Neural progenitor cell (in vitro differentiated cells): ENCODE measurements around the gene RPS24. TPM values are rescaled to one million over a fixed set of nuclear protein-coding genes. Genes with fewer than 3 reads are reported as not detected.
"Not testable (repeated sequence)": the region's sequence is repeated elsewhere in the genome, so short reads cannot be mapped to it uniquely, and the experiment has no call there.

Source experiments
- DNase-seq: peaks from one replicate; pipeline ENCODE4 v3.0.0-alpha.2; 2016; ENCODE audit warnings: low spot score
- H2AFZ ChIP-seq: fragments of 200-600 bp; sonication (generic); replicated peaks from 2 replicates; pipeline ENCODE4 v1.6.1; 2016; ENCODE audit warnings: antibody characterized with exemption
- H3F3A ChIP-seq: fragments of 200-600 bp; sonication (generic); 2 replicates; pipeline ENCODE4 v1.6.1; 2016; ENCODE audit warnings: antibody characterized with exemption, low read depth
- H3K27ac ChIP-seq: fragments of 200-600 bp; sonication (generic); 2 replicates; pipeline ENCODE4 v1.5.1; 2016; ENCODE audit warnings: mild to moderate bottlenecking
- H3K27me3 ChIP-seq: fragments of 200-600 bp; sonication (generic); 2 replicates; pipeline ENCODE4 v1.6.1; 2016; ENCODE audit warnings: mild to moderate bottlenecking, moderate library complexity
- H3K36me3 ChIP-seq: fragments of 200-600 bp; sonication (generic); 2 replicates; pipeline ENCODE4 v1.5.1; 2016
- H3K4me1 ChIP-seq: fragments of 200-600 bp; sonication (generic); 2 replicates; pipeline ENCODE4 v1.6.1; 2016; ENCODE audit warnings: mixed run types
- H3K4me2 ChIP-seq: fragments of 200-600 bp; sonication (generic); 2 replicates; pipeline ENCODE4 v1.6.1; 2016
- H3K4me3 ChIP-seq: fragments of 200-600 bp; sonication (generic); 2 replicates; pipeline ENCODE4 v1.5.1; 2016
- H3K79me2 ChIP-seq: fragments of 200-600 bp; sonication (generic); 2 replicates; pipeline ENCODE4 v1.6.1; 2016; ENCODE audit warnings: low read depth
- H3K9ac ChIP-seq: fragments of 200-600 bp; sonication (generic); 2 replicates; pipeline ENCODE4 v1.6.1; 2016
- H3K9me3 ChIP-seq: fragments of 200-600 bp; sonication (generic); 2 replicates; pipeline ENCODE4 v1.5.1; 2016; ENCODE audit warnings: low read depth
- H4K20me1 ChIP-seq: fragments of 200-600 bp; sonication (generic); 2 replicates; pipeline ENCODE4 v1.6.1; 2016; ENCODE audit warnings: low read depth
- H3K27ac Mint-ChIP-seq: 3 replicates; pipeline ENCODE4 v1.8.0; 2021; ENCODE audit warnings: mixed read lengths
- H3K27me3 Mint-ChIP-seq: 2 replicates; pipeline ENCODE4 v1.8.0; 2022; ENCODE audit warnings: low read depth, mild to moderate bottlenecking, inconsistent platforms, moderate library complexity, mixed read lengths; ENCODE audit not compliant: insufficient read depth
- H3K36me3 Mint-ChIP-seq: 3 replicates; pipeline ENCODE4 v1.8.0; 2021; ENCODE audit warnings: mixed read lengths
- H3K4me1 Mint-ChIP-seq: 3 replicates; pipeline ENCODE4 v1.8.0; 2021; ENCODE audit warnings: mixed read lengths
- H3K4me3 Mint-ChIP-seq: 3 replicates; pipeline ENCODE4 v1.8.0; 2021; ENCODE audit warnings: mild to moderate bottlenecking, moderate library complexity, mixed read lengths
- H3K9me3 Mint-ChIP-seq: 3 replicates; pipeline ENCODE4 v1.8.0; 2020; ENCODE audit warnings: mixed read lengths
- EZH2 ChIP-seq: fragments of 200-600 bp; sonication (generic); IDR thresholded peaks from 2 replicates; pipeline ENCODE4 v1.6.1; 2017; ENCODE audit warnings: antibody characterized with exemption, mild to moderate bottlenecking, moderate library complexity
- EZH2phosphoT487 ChIP-seq: fragments of 200-600 bp; sonication (generic); IDR thresholded peaks from 2 replicates; pipeline ENCODE4 v1.6.1; 2017; ENCODE audit warnings: antibody characterized with exemption
- total RNA-seq: library from RNA; depleted of rRNA; stranded (reverse); fragments of >200 nt; gene quantifications from 2 replicates; pipeline ENCODE4 v1.2.3, GENCODE V29; 2015; ENCODE audit warnings: low replicate concordance
- TF ChIP-seq, protein P1 (sequence below): fragments of 200-600 bp; sonication (generic); IDR thresholded peaks from 2 replicates; pipeline ENCODE4 v1.5.1; 2017; ENCODE audit warnings: antibody characterized with exemption, mild to moderate bottlenecking

The RPS24 gene
- total RNA-seq, 1 donor from 2014 or later: 5,646 TPM

GRCh38 chr10:78066728-78067430 is 33.2 kb downstream of the RPS24 start:
- H3K27ac ChIP-seq: no peak overlapping the region
- H3K9me3 ChIP-seq: no peaks in the 10 kb centered on the region
- H3K9ac ChIP-seq: no peak overlapping the region
- Mint-ChIP-seq H3K4me3 (no peak overlapping the region), H3K27me3 (peaks cover 6% of the 10 kb centered on the region), H3K36me3 (no peaks in the 10 kb centered on the region), H3K9me3 (no peaks in the 10 kb centered on the region), H3K4me1 (peaks cover 13% of the 10 kb centered on the region), H3K27ac (no peak overlapping the region)
- no peaks in the 10 kb centered on the region for H3K36me3 ChIP-seq
- no peak overlapping the region for H2AFZ ChIP-seq
- no peaks in the 10 kb centered on the region for H4K20me1 ChIP-seq
- TF ChIP-seq EZH2 (no peak), EZH2phosphoT487 (no peak)
- TF ChIP-seq, protein P1, sequence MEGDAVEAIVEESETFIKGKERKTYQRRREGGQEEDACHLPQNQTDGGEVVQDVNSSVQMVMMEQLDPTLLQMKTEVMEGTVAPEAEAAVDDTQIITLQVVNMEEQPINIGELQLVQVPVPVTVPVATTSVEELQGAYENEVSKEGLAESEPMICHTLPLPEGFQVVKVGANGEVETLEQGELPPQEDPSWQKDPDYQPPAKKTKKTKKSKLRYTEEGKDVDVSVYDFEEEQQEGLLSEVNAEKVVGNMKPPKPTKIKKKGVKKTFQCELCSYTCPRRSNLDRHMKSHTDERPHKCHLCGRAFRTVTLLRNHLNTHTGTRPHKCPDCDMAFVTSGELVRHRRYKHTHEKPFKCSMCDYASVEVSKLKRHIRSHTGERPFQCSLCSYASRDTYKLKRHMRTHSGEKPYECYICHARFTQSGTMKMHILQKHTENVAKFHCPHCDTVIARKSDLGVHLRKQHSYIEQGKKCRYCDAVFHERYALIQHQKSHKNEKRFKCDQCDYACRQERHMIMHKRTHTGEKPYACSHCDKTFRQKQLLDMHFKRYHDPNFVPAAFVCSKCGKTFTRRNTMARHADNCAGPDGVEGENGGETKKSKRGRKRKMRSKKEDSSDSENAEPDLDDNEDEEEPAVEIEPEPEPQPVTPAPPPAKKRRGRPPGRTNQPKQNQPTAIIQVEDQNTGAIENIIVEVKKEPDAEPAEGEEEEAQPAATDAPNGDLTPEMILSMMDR: no peak
- H3K79me2 ChIP-seq: no peaks in the 10 kb centered on the region
- H3K4me2 ChIP-seq: no peak overlapping the region
- H3K27me3 ChIP-seq: no peaks in the 10 kb centered on the region
- H3K4me1 ChIP-seq: peaks cover 7% of the 10 kb centered on the region
- DNase-seq: no peak
- no peaks in the 10 kb centered on the region for H3F3A ChIP-seq
- H3K4me3 ChIP-seq: no peak overlapping the region

- no peak overlapping the region for H3K27ac Mint-ChIP-seq
- H3K27me3 ChIP-seq: no peaks in the 10 kb centered on the region
Observed at GRCh38 chr10:78069151-78069550, 35.5 kb downstream of the RPS24 start.

DNA sequence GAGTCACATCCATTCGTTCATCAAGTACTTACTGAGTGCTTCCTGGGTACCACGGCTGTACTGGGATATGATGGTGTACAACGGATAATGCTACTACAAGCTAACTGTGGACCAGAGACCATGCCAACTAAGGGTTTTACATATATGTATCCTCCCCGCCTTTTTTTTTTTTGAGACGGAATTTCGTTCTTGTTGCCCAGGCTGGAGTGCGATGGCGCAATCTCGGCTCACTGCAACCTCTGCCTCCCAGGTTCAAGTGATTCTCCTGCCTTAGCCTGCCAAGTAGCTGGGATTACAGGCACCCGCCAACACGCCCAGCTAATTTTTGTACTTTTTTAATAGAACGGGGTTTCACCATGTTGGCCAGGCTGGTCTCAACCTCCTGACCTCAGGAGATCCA is 36.4 kb downstream of the RPS24 start:
- not testable (repeated sequence) for H3K36me3 Mint-ChIP-seq, DNase-seq, H3K27ac Mint-ChIP-seq, H3K79me2 ChIP-seq, H3K4me3 Mint-ChIP-seq, H3K27me3 ChIP-seq, H3K4me2 ChIP-seq, H3K9ac ChIP-seq, H3K27ac ChIP-seq, H3K4me1 ChIP-seq, H3F3A ChIP-seq, H3K27me3 Mint-ChIP-seq, H3K36me3 ChIP-seq, H2AFZ ChIP-seq, H3K9me3 ChIP-seq, H3K4me3 ChIP-seq, H3K9me3 Mint-ChIP-seq, H4K20me1 ChIP-seq
- peaks cover 13% of the 10 kb centered on the region for H3K4me1 Mint-ChIP-seq

More at GRCh38 chr10:78069151-78069550, 35.5 kb downstream of the RPS24 start:
- Histone ChIP-seq H4K20me1 (no peaks in the 10 kb centered on the region), H3K9ac (no peak overlapping the region), H3K9me3 (no peaks in the 10 kb centered on the region), H3F3A (no peaks in the 10 kb centered on the region), H3K4me2 (no peak overlapping the region), H3K79me2 (no peaks in the 10 kb centered on the region), H3K4me1 (peaks cover 7% of the 10 kb centered on the region), H3K27ac (no peak overlapping the region), H3K36me3 (no peaks in the 10 kb centered on the region), H2AFZ (no peak overlapping the region), H3K4me3 (no peak overlapping the region)
- Mint-ChIP-seq H3K36me3 (no peaks in the 10 kb centered on the region), H3K9me3 (peaks cover under 1% of the 10 kb centered on the region), H3K27me3 (peaks cover 6% of the 10 kb centered on the region), H3K4me1 (peaks cover 13% of the 10 kb centered on the region), H3K4me3 (no peak overlapping the region)
- TF ChIP-seq, protein P1: no peak
- TF ChIP-seq EZH2phosphoT487 (no peak), EZH2 (no peak)
- DNase-seq: no peak

DNA sequence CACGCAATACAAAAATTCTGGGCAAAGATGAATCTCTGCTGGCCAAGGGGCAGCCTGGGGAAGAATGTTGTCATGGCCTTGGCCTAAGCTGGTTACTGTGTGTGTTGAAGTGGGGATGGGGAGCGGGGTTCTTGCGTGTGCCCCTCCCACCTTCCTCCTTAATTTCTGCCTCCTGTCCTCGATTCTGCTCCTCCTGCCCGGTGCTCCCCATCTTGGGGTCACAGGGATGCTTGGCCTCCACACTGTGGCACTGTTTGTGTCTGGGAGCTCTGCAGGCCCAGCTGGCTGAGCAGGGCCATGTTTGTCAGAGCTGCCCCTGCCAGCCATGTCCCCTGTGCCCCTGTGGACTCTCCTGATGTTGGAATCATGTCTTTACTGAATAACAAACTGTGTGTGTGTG is 37.1 kb downstream of the RPS24 start:
- Histone ChIP-seq H3K4me2 (no peak overlapping the region), H3K4me3 (no peak overlapping the region), H4K20me1 (no peaks in the 10 kb centered on the region), H3K9ac (no peak overlapping the region), H3K79me2 (no peaks in the 10 kb centered on the region), H2AFZ (no peak overlapping the region), H3F3A (no peaks in the 10 kb centered on the region), H3K9me3 (no peaks in the 10 kb centered on the region), H3K36me3 (no peaks in the 10 kb centered on the region), H3K27ac (no peak overlapping the region), H3K4me1 (peaks cover 4% of the 10 kb centered on the region), H3K27me3 (no peaks in the 10 kb centered on the region)
- DNase-seq: no peak
- Mint-ChIP-seq H3K9me3 (peaks cover 8% of the 10 kb centered on the region), H3K36me3 (no peaks in the 10 kb centered on the region), H3K27me3 (peaks cover 6% of the 10 kb centered on the region), H3K4me3 (no peak overlapping the region), H3K27ac (peak overlapping the region; percentile 7), H3K4me1 (peaks cover 9% of the 10 kb centered on the region)
- TF ChIP-seq EZH2: no peak
- TF ChIP-seq EZH2phosphoT487: no peak
- TF ChIP-seq, protein P1: no peak
